Peyer's patch (tissue), 4 donors: ENCODE results near the gene ADGRG3. TPM values are rescaled to one million over a fixed set of nuclear protein-coding genes. Genes with fewer than 3 reads are reported as not detected.

Experiments
- DNase-seq, 3 donors: peaks; one replicate each; pipeline ENCODE4 v3.0.0-alpha.2; 2017 to 2019
- H3K27ac ChIP-seq, 4 donors: fragments of 200-600 bp; sonication (generic); one replicate each; pipeline ENCODE4 v1.5.1; 2016 to 2019
- H3K27me3 ChIP-seq, 2 donors: fragments of 200-600 bp; sonication (generic); one replicate each; pipeline ENCODE4 v1.5.1; 2019
- H3K36me3 ChIP-seq, 3 donors: fragments of 200-600 bp; sonication (generic); one replicate each; pipeline ENCODE4 v1.5.1; 2016 to 2019
- H3K4me1 ChIP-seq, 4 donors: fragments of 200-600 bp; sonication (generic); one replicate each; pipeline ENCODE4 v1.5.1; 2016 to 2019
- H3K4me3 ChIP-seq, 4 donors: fragments of 200-600 bp; sonication (generic); 1 replicate in 3 of 4; 2 replicates in 1 of 4; pipeline ENCODE4 v1.5.1; 2016 to 2019; ENCODE audit warnings: mild to moderate bottlenecking in 1 of 4
- H3K9me3 ChIP-seq, 4 donors: fragments of 200-600 bp; sonication (generic); one replicate each; pipeline ENCODE4 v1.5.1; 2016 to 2019; ENCODE audit warnings: mild to moderate bottlenecking in 1 of 4
- POLR2A ChIP-seq, 2 donors: fragments of 450-650 bp; IDR thresholded peaks; one replicate each; pipeline ENCODE4 v1.5.1; 2017; ENCODE audit warnings: antibody characterized with exemption in 2 of 2, mild to moderate bottlenecking in 2 of 2, moderate library complexity in 2 of 2
- total RNA-seq, 4 donors: library from RNA; depleted of rRNA; stranded (reverse); fragments of >200 nt; gene quantifications; one replicate each; pipeline ENCODE4 v1.1.0, GENCODE V29; 2016
- TF ChIP-seq, protein P1 (sequence below), 6 experiments: fragments of 450-650 bp in 4 of 6; fragments of 200-600 bp in 2 of 6; sonication (generic) in 1 of 6; IDR thresholded peaks; one replicate each; pipeline ENCODE4 v1.5.1; 2017 to 2019; ENCODE audit warnings: antibody characterized with exemption in 6 of 6, mild to moderate bottlenecking in 3 of 6, moderate library complexity in 1 of 6

Gene ADGRG3
- total RNA-seq, 4 donors from 2014 or later: 0.47 to 4.1 (median 1.9) TPM

DNA sequence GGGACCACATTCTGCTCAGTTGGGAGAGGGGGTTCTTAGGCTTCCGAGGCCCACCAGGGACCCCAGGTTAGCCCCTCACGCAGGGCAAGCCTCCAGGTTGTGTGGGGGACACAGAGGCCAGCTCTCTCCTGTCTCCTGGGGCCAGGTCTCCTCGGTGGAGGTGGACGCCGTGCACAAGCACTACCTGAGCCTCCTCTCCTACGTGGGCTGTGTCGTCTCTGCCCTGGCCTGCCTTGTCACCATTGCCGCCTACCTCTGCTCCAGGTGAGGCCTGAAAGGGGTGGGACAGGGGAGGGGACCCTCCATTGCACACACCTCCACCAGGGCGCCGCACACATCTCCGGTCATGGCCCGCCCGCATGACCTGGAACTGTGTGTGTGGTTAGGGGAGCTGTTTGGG lies 10.9 kb upstream of the ADGRG3 start:
- Histone ChIP-seq H3K27me3 (no peaks in the 10 kb centered on the region), H3K27ac (no peak overlapping the region), H3K4me3 (no peak overlapping the region), H3K4me1 (no peaks in the 10 kb centered on the region), H3K36me3 (peaks cover 0 to 18% (median 0%) of the 10 kb centered on the region in 3 donors), H3K9me3 (no peaks in the 10 kb centered on the region)
- DNase-seq: no peak
- TF ChIP-seq, protein P1, sequence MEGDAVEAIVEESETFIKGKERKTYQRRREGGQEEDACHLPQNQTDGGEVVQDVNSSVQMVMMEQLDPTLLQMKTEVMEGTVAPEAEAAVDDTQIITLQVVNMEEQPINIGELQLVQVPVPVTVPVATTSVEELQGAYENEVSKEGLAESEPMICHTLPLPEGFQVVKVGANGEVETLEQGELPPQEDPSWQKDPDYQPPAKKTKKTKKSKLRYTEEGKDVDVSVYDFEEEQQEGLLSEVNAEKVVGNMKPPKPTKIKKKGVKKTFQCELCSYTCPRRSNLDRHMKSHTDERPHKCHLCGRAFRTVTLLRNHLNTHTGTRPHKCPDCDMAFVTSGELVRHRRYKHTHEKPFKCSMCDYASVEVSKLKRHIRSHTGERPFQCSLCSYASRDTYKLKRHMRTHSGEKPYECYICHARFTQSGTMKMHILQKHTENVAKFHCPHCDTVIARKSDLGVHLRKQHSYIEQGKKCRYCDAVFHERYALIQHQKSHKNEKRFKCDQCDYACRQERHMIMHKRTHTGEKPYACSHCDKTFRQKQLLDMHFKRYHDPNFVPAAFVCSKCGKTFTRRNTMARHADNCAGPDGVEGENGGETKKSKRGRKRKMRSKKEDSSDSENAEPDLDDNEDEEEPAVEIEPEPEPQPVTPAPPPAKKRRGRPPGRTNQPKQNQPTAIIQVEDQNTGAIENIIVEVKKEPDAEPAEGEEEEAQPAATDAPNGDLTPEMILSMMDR (IDR thresholded peaks at IDR 0.05): no peak
- no peak for TF ChIP-seq POLR2A (IDR thresholded peaks at IDR 0.05)

DNA sequence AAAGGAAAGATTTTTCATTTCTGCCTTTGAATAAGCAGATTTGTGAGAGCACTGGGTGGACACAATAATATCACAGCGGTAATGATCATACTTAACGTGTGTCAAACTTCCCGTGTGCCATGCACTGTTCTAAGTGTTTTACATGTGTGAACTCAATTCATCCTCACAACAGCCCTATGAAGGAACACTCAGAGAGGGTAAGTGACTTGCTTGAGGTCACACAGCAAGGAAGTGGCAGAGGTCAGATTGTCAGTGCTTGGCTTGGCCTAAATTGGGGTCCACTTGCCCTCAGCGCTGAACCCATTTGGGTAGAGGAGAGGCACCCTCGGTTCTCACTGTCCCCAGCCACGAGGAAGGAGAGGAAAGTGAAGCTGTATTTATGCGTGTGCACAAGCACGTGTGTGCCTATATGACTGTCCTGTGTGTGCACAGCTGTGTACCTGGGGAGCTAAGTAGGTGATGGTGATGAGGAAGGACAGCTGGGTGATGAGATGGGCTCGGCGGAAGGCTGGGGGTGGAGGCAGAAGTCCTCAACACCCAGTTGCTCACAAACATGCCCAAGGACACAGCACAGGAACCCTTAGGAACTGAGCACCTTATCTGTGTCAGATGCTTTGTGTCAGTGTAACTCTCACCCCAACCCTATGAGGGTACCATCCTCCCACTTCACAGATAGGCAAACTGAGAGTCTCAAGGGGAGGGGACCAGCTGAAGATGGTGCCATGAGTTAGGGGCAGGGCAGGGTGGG lies 9.8 kb upstream of the ADGRG3 start:
- H3K36me3 ChIP-seq: peaks cover 0 to 19% (median 0%) of the 10 kb centered on the region in 3 donors
- no peaks in the 10 kb centered on the region for H3K27me3 ChIP-seq
- TF ChIP-seq, protein P1 (IDR thresholded peaks at IDR 0.05): no peak
- no peak for TF ChIP-seq POLR2A (IDR thresholded peaks at IDR 0.05)
- H3K27ac ChIP-seq: no peak overlapping the region
- no peaks in the 10 kb centered on the region for H3K9me3 ChIP-seq
- DNase-seq: no peak
- no peaks in the 10 kb centered on the region for H3K4me1 ChIP-seq
- H3K4me3 ChIP-seq: no peak overlapping the region

DNA sequence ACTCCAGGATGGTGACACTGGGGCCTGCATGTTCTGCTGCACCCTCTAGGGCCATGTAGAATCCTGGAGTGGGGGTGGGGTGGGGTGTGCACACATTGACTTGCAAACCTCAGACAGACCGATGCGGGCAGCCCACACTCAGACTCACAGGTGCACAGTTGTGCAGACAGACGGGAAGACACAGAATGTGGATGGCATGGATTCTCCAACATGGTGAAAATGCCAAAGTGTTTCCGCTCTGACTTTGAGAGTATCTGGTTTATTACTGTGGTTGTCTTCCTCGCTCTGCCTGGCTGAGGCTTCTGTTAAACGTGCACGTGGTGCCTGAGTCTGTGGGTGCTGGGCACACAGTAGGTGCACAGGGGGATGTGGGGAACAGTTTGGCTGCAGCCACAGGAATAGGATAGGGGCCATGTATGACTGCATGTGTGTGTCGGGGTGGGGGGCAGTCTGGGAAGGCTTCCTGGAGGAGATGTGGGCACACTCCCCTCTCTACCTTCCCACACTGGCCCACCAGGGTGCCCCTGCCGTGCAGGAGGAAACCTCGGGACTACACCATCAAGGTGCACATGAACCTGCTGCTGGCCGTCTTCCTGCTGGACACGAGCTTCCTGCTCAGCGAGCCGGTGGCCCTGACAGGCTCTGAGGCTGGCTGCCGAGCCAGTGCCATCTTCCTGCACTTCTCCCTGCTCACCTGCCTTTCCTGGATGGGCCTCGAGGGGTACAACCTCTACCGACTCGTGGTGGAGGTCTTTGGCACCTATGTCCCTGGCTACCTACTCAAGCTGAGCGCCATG lies 9.0 kb upstream of the ADGRG3 start:
- no peaks in the 10 kb centered on the region for H3K4me1 ChIP-seq
- H3K36me3 ChIP-seq: peaks cover 0 to 19% (median 0%) of the 10 kb centered on the region in 3 donors
- no peaks in the 10 kb centered on the region for H3K9me3 ChIP-seq
- TF ChIP-seq, protein P1 (IDR thresholded peaks at IDR 0.05): no peak
- TF ChIP-seq POLR2A (IDR thresholded peaks at IDR 0.05): no peak
- H3K27me3 ChIP-seq: no peaks in the 10 kb centered on the region
- H3K4me3 ChIP-seq: no peak overlapping the region
- no peak overlapping the region for H3K27ac ChIP-seq
- no peak for DNase-seq

DNA sequence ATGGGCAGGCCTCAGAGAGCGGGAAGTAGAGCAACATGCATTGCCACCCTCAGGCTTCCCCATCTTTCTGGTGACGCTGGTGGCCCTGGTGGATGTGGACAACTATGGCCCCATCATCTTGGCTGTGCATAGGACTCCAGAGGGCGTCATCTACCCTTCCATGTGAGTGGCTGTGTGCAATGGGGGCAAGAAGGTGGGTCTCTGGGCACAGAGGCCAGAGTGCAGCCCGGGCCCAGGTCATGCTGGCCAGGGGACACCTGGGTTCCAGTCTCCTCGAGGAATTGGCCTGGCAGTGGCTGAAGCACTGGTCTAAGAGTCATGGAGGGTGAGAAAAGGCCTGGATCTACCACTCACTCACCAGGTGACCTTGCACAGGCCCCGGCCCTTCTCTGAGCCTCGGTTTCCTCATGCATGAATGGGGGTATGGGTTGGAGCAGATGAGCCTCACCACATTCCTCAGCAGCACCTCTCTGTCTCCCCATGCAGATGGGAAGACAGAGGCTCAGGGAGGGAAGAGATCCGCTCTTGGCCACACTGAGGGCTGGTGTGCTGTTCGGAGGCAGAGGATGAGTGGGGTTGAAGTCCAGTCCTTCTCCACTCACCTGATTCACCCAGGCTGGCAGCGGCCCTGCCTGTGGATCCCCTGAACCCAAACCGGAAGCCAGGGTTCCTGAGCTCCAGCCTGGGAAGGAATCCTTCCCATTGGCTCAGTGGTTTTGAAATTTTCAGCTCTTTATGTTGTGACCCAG lies 7.2 kb upstream of the ADGRG3 start:
- Histone ChIP-seq H3K9me3 (no peaks in the 10 kb centered on the region), H3K27me3 (no peaks in the 10 kb centered on the region), H3K36me3 (peaks cover 0 to 19% (median 0%) of the 10 kb centered on the region in 3 donors), H3K4me1 (no peaks in the 10 kb centered on the region), H3K4me3 (no peak overlapping the region), H3K27ac (no peak overlapping the region)
- no peak for DNase-seq
- TF ChIP-seq, protein P1 (IDR thresholded peaks at IDR 0.05): no peak
- TF ChIP-seq POLR2A (IDR thresholded peaks at IDR 0.05): no peak

DNA sequence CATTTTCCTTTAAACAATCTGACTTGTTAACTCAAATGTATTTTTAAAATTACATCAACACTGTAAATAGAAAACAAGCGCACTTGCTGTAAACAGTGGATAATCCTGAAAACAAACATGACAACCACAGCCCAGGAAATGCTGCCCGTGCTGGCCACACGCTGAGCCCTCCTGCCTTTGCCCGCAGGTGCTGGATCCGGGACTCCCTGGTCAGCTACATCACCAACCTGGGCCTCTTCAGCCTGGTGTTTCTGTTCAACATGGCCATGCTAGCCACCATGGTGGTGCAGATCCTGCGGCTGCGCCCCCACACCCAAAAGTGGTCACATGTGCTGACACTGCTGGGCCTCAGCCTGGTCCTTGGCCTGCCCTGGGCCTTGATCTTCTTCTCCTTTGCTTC lies 6.6 kb upstream of the ADGRG3 start:
- peaks cover 0 to 19% (median 0%) of the 10 kb centered on the region in 3 donors for H3K36me3 ChIP-seq

More for the DNA sequence above, 6.6 kb upstream of the ADGRG3 start:
- Histone ChIP-seq H3K4me1 (no peaks in the 10 kb centered on the region), H3K27me3 (no peaks in the 10 kb centered on the region), H3K4me3 (no peak overlapping the region), H3K27ac (no peak overlapping the region), H3K9me3 (no peaks in the 10 kb centered on the region)
- DNase-seq: no peak
- no peak for TF ChIP-seq POLR2A (IDR thresholded peaks at IDR 0.05)
- TF ChIP-seq, protein P1 (IDR thresholded peaks at IDR 0.05): no peak
